Forelimb muscle (tissue), 1 donor: Measurements from ENCODE around the gene MICAL3. TPM values are rescaled to one million over a fixed set of nuclear protein-coding genes. Genes with fewer than 3 reads are reported as not detected.

ENCODE experiments used
- DNase-seq: peaks from one replicate; pipeline ENCODE4 v3.0.0-alpha.2; 2013; ENCODE audit warnings: low read depth
- polyA plus RNA-seq: library from polyadenylated mRNA; unstranded; fragments of 120-200 nt; gene quantifications from one replicate; pipeline ENCODE4 v1.2.1, GENCODE V29; 2013; ENCODE audit not compliant: insufficient read length

Gene MICAL3
- polyA plus RNA-seq, 1 donor: 39.7 TPM

- DNase-seq: no peak
Measured at GRCh38 chr22:17872471-17872870, 151.9 kb downstream of the MICAL3 start.

- DNase-seq: no peak
Measured at GRCh38 chr22:17871726-17872458, 152.5 kb downstream of the MICAL3 start.

- no peak for DNase-seq
Measured at GRCh38 chr22:17870407-17870806, 154.0 kb downstream of the MICAL3 start.

GRCh38 chr22:17869285-17870096 is 154.9 kb downstream of the MICAL3 start:
- no peak for DNase-seq

GRCh38 chr22:17868771-17869170 is 155.6 kb downstream of the MICAL3 start:
- no peak for DNase-seq

- DNase-seq: no peak
Measured at GRCh38 chr22:17867160-17867785, 157.1 kb downstream of the MICAL3 start.

- DNase-seq: no peak
Measured at GRCh38 chr22:17866621-17867020, 157.7 kb downstream of the MICAL3 start.

GRCh38 chr22:17866127-17866526 is 158.2 kb downstream of the MICAL3 start:
- DNase-seq: no peak

GRCh38 chr22:17865183-17866055 is 158.9 kb downstream of the MICAL3 start:
- DNase-seq: no peak

- DNase-seq: no peak
Measured at GRCh38 chr22:17864398-17865182, 159.8 kb downstream of the MICAL3 start.

- DNase-seq: no peak
Measured at GRCh38 chr22:17862646-17863181, 161.6 kb downstream of the MICAL3 start.

GRCh38 chr22:17861909-17862308 is 162.5 kb downstream of the MICAL3 start:
- DNase-seq: no peak

GRCh38 chr22:17860220-17860965 is 164.0 kb downstream of the MICAL3 start:
- DNase-seq: no peak

GRCh38 chr22:17858033-17858432 is 166.3 kb downstream of the MICAL3 start:
- DNase-seq: no peak

- DNase-seq: no peak
Measured at GRCh38 chr22:17855572-17856290, 168.6 kb downstream of the MICAL3 start.

GRCh38 chr22:17853073-17853472 is 171.3 kb downstream of the MICAL3 start:
- peak; percentile 51 for DNase-seq

GRCh38 chr22:17851759-17852158 is 172.6 kb downstream of the MICAL3 start:
- DNase-seq: no peak

GRCh38 chr22:17847360-17848078 is 176.8 kb downstream of the MICAL3 start:
- no peak for DNase-seq
